ENCODE results near the gene NMT2.
"Not testable (repeated sequence)": the region's sequence is repeated elsewhere in the genome, so short reads cannot be mapped to it uniquely, and the experiment has no call there.

NMT2 gene

GRCh38 chr10:15168291-15168785, at the start of gene NMT2:
Gene NMT2 (minus strand): TSS chr10:15168693. CDS start chr10:15168612, 81 bp downstream.
- peak; percentile 69 for DNase-seq

GRCh38 chr10:15216700-15217099, 48.2 kb upstream of the NMT2 start:
- DNase-seq, result no peak

GRCh38 chr10:15214237-15214636, 45.7 kb upstream of the NMT2 start:
- DNase-seq, result no peak

- no peak for DNase-seq
Measured at GRCh38 chr10:15213461-15213861, 45.0 kb upstream of the NMT2 start.

- DNase-seq, result no peak
Measured at GRCh38 chr10:15211464-15211979, 43.0 kb upstream of the NMT2 start.

- no peak for DNase-seq
Measured at GRCh38 chr10:15210521-15210920, 42.0 kb upstream of the NMT2 start.

- peak; percentile 77 for DNase-seq
Measured at GRCh38 chr10:15209827-15210509, 41.5 kb upstream of the NMT2 start.

- no peak for DNase-seq
Measured at GRCh38 chr10:15208221-15208620, 39.7 kb upstream of the NMT2 start.

GRCh38 chr10:15207410-15207809, 38.9 kb upstream of the NMT2 start:
- not testable (repeated sequence) for DNase-seq

GRCh38 chr10:15202639-15203038, 34.1 kb upstream of the NMT2 start:
- no peak for DNase-seq

GRCh38 chr10:15202301-15202621, 33.8 kb upstream of the NMT2 start:
- not testable (repeated sequence) for DNase-seq

- DNase-seq, result no peak
Measured at GRCh38 chr10:15201589-15202300, 33.3 kb upstream of the NMT2 start.

- no peak for DNase-seq
Measured at GRCh38 chr10:15200626-15201025, 32.1 kb upstream of the NMT2 start.

GRCh38 chr10:15197911-15198310, 29.4 kb upstream of the NMT2 start:
- DNase-seq, result no peak

GRCh38 chr10:15197276-15197675, 28.8 kb upstream of the NMT2 start:
- DNase-seq, result no peak

- DNase-seq, result no peak
Measured at GRCh38 chr10:15196021-15196834, 27.7 kb upstream of the NMT2 start.

- no peak for DNase-seq
Measured at GRCh38 chr10:15189133-15189885, 20.8 kb upstream of the NMT2 start.

GRCh38 chr10:15188603-15189002, 20.1 kb upstream of the NMT2 start:
- DNase-seq, result no peak

- no peak for DNase-seq
Measured at GRCh38 chr10:15183689-15184481, 15.4 kb upstream of the NMT2 start.

- no peak for DNase-seq
Measured at GRCh38 chr10:15182540-15183207, 14.2 kb upstream of the NMT2 start.

- no peak for DNase-seq
Measured at GRCh38 chr10:15181576-15182156, 13.2 kb upstream of the NMT2 start.

All from NCI-H1694 (cell line).